CD4-positive, CD25-positive, alpha-beta regulatory T cell (primary cell): ENCODE measurements around the gene SHE. TPM values are rescaled to one million over a fixed set of nuclear protein-coding genes. Genes with fewer than 3 reads are reported as not detected.

Experiments
- ATAC-seq, 2 donors: fragments of 150-1000 bp; cut with Tn5 transposase; one replicate each; pipeline ENCODE4 v1.10.0; 2021; ENCODE audit warnings: low read depth in 2 of 2, moderate number of reproducible peaks in 2 of 2, moderate library complexity in 1 of 2
- DNase-seq, 3 donors: peaks; one replicate each; pipeline versions ENCODE4 v3.0.0 to v3.0.0-alpha.2; 2012 to 2022; ENCODE audit warnings: mixed read lengths in 1 of 3
- H3K27ac ChIP-seq: one replicate; pipeline ENCODE4 v1.7.0; 2013; ENCODE audit warnings: mild to moderate bottlenecking, low read length; ENCODE audit not compliant: insufficient read depth, poor library complexity, severe bottlenecking
- H3K27me3 ChIP-seq: one replicate; pipeline ENCODE4 v1.7.0; 2013; ENCODE audit warnings: low read length; ENCODE audit not compliant: control insufficient read depth, insufficient read depth
- H3K36me3 ChIP-seq: one replicate; pipeline ENCODE4 v1.7.0; 2013; ENCODE audit warnings: mild to moderate bottlenecking, low read length, moderate library complexity; ENCODE audit not compliant: control insufficient read depth, insufficient read depth
- H3K4me1 ChIP-seq: 2 replicates; pipeline ENCODE4 v1.7.0; 2013; ENCODE audit warnings: mild to moderate bottlenecking, low read length; ENCODE audit not compliant: insufficient read depth, control insufficient read depth, poor library complexity, severe bottlenecking
- H3K4me3 ChIP-seq: one replicate; pipeline ENCODE4 v1.7.0; 2013; ENCODE audit warnings: low read depth, mild to moderate bottlenecking, low read length, moderate library complexity
- H3K9me3 ChIP-seq, 2 experiments: 1 replicate in 1 of 2; 2 replicates in 1 of 2; pipeline ENCODE4 v1.7.0; 2013; ENCODE audit warnings: low read length in 2 of 2, mild to moderate bottlenecking in 1 of 2, moderate library complexity in 1 of 2; ENCODE audit not compliant: control insufficient read depth in 2 of 2
- H3K27ac Mint-ChIP-seq, 3 donors: one replicate each; pipeline ENCODE4 v1.8.0; 2020 to 2022; ENCODE audit warnings: mild to moderate bottlenecking in 3 of 3, mixed read lengths in 3 of 3, moderate library complexity in 2 of 3
- H3K27me3 Mint-ChIP-seq: one replicate; pipeline ENCODE4 v1.8.0; 2022; ENCODE audit warnings: mild to moderate bottlenecking, mixed read lengths
- H3K36me3 Mint-ChIP-seq: one replicate; pipeline ENCODE4 v1.8.0; 2020; ENCODE audit warnings: mixed read lengths
- H3K4me1 Mint-ChIP-seq, 4 donors: one replicate each; pipeline ENCODE4 v1.8.0; 2020 to 2022; ENCODE audit warnings: mixed read lengths in 4 of 4, mild to moderate bottlenecking in 1 of 4
- H3K4me3 Mint-ChIP-seq, 4 donors: one replicate each; pipeline ENCODE4 v1.8.0; 2020 to 2022; ENCODE audit warnings: mild to moderate bottlenecking in 4 of 4, mixed read lengths in 4 of 4, moderate library complexity in 3 of 4
- H3K9me3 Mint-ChIP-seq, 7 donors: one replicate each; pipeline ENCODE4 v1.8.0; 2020 to 2022; ENCODE audit warnings: mixed read lengths in 7 of 7, mild to moderate bottlenecking in 3 of 7, moderate library complexity in 2 of 7
- polyA plus RNA-seq, 4 donors: library from polyadenylated mRNA; unstranded; fragments of 300-500 nt; fragmentation: Illumina TruSeq; gene quantifications; one replicate each; pipeline ENCODE4 v1.2.3, GENCODE V29; 2021
- total RNA-seq: library from RNA; stranded (reverse); gene quantifications from one replicate; pipeline ENCODE4 v1.2.3, GENCODE V29; 2022

Gene SHE
- total and polyA plus RNA-seq, 5 donors from 2014 or later: not detected

DNA sequence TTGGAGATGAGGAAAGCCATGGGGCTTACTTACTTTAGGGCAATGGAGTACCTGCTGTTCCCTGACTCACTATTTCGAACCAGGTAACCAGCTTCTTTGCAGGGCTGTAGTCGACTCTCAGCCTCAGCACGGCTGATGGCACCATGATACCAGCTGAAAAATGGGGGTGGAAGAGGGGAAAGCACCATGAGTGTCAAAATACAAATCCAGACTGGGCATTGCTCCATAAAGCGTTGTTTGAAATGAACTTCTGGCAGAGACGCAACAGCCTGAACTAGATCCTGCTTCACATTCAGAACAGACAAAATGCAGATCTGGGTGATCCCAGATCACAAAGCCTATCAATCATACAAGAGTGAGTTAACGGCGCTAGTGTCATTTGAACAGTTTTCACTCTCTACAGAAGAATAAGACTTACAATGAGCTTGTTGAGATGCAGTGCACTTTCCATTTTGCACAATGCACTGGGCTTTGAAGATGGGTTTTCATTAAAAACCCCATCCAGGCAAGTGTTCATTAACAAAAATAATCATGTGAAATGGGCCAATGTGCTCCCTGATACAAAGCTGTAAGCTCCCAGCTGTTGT, 16.2 kb downstream of the SHE start:
- H3K4me1 Mint-ChIP-seq: peaks cover 0 to under 1% (median 0%) of the 10 kb centered on the region in 4 donors
- no peaks in the 10 kb centered on the region for H3K36me3 ChIP-seq
- H3K27me3 ChIP-seq: peaks cover 4% of the 10 kb centered on the region
- no peaks in the 10 kb centered on the region for H3K9me3 ChIP-seq
- H3K4me3 Mint-ChIP-seq: no peak overlapping the region
- H3K4me3 ChIP-seq: no peak overlapping the region
- peaks cover 19% of the 10 kb centered on the region for H3K27me3 Mint-ChIP-seq
- peak overlapping the region in 1 of 3 donors; percentile 33 for H3K27ac Mint-ChIP-seq
- H3K27ac ChIP-seq: no peak overlapping the region
- peaks cover 0 to 3% (median 0%) of the 10 kb centered on the region in 7 donors for H3K9me3 Mint-ChIP-seq
- no peaks in the 10 kb centered on the region for H3K36me3 Mint-ChIP-seq
- ATAC-seq (no peak), DNase-seq (no peak)
- H3K4me1 ChIP-seq: no peaks in the 10 kb centered on the region

- H3K27me3 Mint-ChIP-seq: peaks cover 14% of the 10 kb centered on the region
- peaks cover 4% of the 10 kb centered on the region for H3K27me3 ChIP-seq
- ATAC-seq: no peak
- H3K36me3 ChIP-seq: no peaks in the 10 kb centered on the region
- DNase-seq: no peak
- H3K4me1 Mint-ChIP-seq: peaks cover 0 to under 1% (median 0%) of the 10 kb centered on the region in 4 donors
- no peaks in the 10 kb centered on the region for H3K9me3 ChIP-seq
- no peak overlapping the region for H3K4me3 ChIP-seq
- no peak overlapping the region for H3K27ac ChIP-seq
- H3K4me1 ChIP-seq: no peaks in the 10 kb centered on the region
- peaks cover 0 to 2% (median 0%) of the 10 kb centered on the region in 7 donors for H3K9me3 Mint-ChIP-seq
- no peak overlapping the region for H3K27ac Mint-ChIP-seq
- no peaks in the 10 kb centered on the region for H3K36me3 Mint-ChIP-seq
- no peak overlapping the region for H3K4me3 Mint-ChIP-seq
Observed at GRCh38 chr1:154485106-154485505, 17.1 kb downstream of the SHE start.

DNA sequence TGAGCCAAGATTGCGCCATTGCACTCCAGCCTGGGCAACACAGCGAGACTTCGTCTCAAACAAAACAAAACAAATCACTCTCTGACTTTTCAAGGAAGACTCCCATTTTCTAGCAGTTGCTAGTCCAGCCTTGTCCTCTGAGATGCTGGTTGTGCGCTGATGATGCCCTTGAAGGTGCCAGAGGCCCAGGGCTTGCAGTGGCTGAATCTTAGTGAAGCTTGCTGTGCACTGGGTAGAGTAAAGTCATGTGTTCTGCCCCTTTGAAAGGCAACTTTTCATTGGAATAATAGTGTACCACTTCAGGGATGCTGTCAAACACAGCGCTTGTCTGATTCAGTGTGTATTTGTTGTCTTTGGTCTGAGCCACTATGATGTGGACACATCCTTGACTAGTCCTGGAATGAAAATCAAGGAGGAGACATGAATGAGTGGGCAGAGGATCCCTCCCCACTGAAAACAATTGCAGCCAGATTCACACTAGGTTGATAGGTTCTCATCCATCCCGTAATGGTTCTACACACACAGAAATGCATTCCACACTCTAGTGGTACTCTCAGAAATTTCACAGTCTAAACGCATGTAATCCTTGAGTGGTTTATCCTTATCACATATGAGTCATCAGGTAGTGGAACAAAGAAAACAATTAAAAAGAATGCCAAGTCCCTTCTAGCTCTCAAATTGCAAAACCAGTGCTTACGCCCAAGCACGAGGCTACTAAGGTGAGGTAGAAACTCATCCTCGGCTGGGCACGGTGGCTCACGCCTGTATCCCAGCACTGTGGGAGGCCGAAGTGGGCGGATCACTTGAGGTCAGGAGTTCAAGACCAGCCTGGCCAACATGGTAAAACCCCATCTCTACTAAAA, 18.0 kb downstream of the SHE start:
- H3K4me3 ChIP-seq: no peak overlapping the region
- peaks cover 0 to 7% (median 3%) of the 10 kb centered on the region in 4 donors for H3K4me1 Mint-ChIP-seq
- ATAC-seq (no peak), DNase-seq (no peak)
- no peak overlapping the region for H3K27ac Mint-ChIP-seq
- H3K4me1 ChIP-seq: no peaks in the 10 kb centered on the region
- H3K36me3 Mint-ChIP-seq: no peaks in the 10 kb centered on the region
- peaks cover 4% of the 10 kb centered on the region for H3K27me3 ChIP-seq
- H3K9me3 Mint-ChIP-seq: peaks cover 0 to 2% (median 0%) of the 10 kb centered on the region in 7 donors
- no peaks in the 10 kb centered on the region for H3K36me3 ChIP-seq
- no peak overlapping the region for H3K27ac ChIP-seq
- peaks cover 13% of the 10 kb centered on the region for H3K27me3 Mint-ChIP-seq
- H3K9me3 ChIP-seq: no peaks in the 10 kb centered on the region
- H3K4me3 Mint-ChIP-seq: no peak overlapping the region

GRCh38 chr1:154481053-154481452, 21.2 kb downstream of the SHE start:
- peaks cover 8 to 22% (median 13%) of the 10 kb centered on the region in 4 donors for H3K4me1 Mint-ChIP-seq
- Histone ChIP-seq H3K36me3 (no peaks in the 10 kb centered on the region), H3K4me1 (peaks cover 4% of the 10 kb centered on the region), H3K27ac (no peak overlapping the region), H3K27me3 (peaks cover 4% of the 10 kb centered on the region), H3K4me3 (no peak overlapping the region), H3K9me3 (no peaks in the 10 kb centered on the region)
- peaks cover 0 to 2% (median 0%) of the 10 kb centered on the region in 7 donors for H3K9me3 Mint-ChIP-seq
- ATAC-seq: no peak
- no peak for DNase-seq
- H3K27me3 Mint-ChIP-seq: peaks cover 5% of the 10 kb centered on the region
- peak overlapping the region in 1 of 3 donors; percentile 18 for H3K27ac Mint-ChIP-seq
- H3K4me3 Mint-ChIP-seq: no peak overlapping the region
- no peaks in the 10 kb centered on the region for H3K36me3 Mint-ChIP-seq

- no peak overlapping the region for H3K27ac Mint-ChIP-seq
- ATAC-seq: peak; percentile 71 to 79
Observed at GRCh38 chr1:154479764-154480421, 22.3 kb downstream of the SHE start.

DNA sequence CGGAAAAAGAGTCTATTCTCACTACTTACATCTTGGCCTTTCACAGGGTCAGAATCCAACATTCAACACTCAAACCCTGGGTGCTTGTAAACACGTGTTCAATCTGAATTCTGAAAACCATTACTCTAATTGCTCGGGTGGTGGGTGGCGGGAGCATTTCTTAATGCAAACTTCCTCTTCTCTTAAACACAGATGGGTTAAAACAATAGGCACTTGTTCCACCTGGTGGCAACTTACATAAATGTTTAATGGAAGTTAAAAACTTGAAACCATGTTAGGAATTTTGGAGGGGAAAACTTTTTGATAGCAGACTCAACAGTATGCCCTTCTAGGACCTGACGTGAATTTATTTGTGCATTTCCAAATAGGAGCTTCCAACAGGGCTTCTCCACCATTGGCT, 23.6 kb downstream of the SHE start:
- Histone ChIP-seq H3K27me3 (peaks cover 4% of the 10 kb centered on the region), H3K9me3 (no peaks in the 10 kb centered on the region), H3K27ac (no peak overlapping the region), H3K36me3 (no peaks in the 10 kb centered on the region), H3K4me1 (peaks cover 4% of the 10 kb centered on the region), H3K4me3 (no peak overlapping the region)
- no peaks in the 10 kb centered on the region for H3K36me3 Mint-ChIP-seq
- ATAC-seq (no peak), DNase-seq (peak in 1 of 3 donors; percentile 70)
- peak overlapping the region in 2 of 3 donors; percentile 2 to 77 for H3K27ac Mint-ChIP-seq
- H3K4me3 Mint-ChIP-seq: peak overlapping the region in 1 of 4 donors; percentile 66
- H3K4me1 Mint-ChIP-seq: peaks cover 8 to 22% (median 13%) of the 10 kb centered on the region in 4 donors
- H3K27me3 Mint-ChIP-seq: peaks cover 5% of the 10 kb centered on the region
- no peaks in the 10 kb centered on the region for H3K9me3 Mint-ChIP-seq

More at GRCh38 chr1:154479764-154480421, 22.3 kb downstream of the SHE start:
- peaks cover 8 to 22% (median 13%) of the 10 kb centered on the region in 4 donors for H3K4me1 Mint-ChIP-seq
- H3K4me1 ChIP-seq: peaks cover 4% of the 10 kb centered on the region
- DNase-seq: peak; percentile 45 to 77 (median 72)
- H3K9me3 Mint-ChIP-seq: no peaks in the 10 kb centered on the region
- H3K36me3 Mint-ChIP-seq: no peaks in the 10 kb centered on the region
- no peaks in the 10 kb centered on the region for H3K36me3 ChIP-seq
- H3K9me3 ChIP-seq: no peaks in the 10 kb centered on the region
- no peak overlapping the region for H3K4me3 ChIP-seq
- peaks cover 4% of the 10 kb centered on the region for H3K27me3 ChIP-seq
- H3K27me3 Mint-ChIP-seq: peaks cover 5% of the 10 kb centered on the region
- H3K27ac ChIP-seq: no peak overlapping the region
- no peak overlapping the region for H3K4me3 Mint-ChIP-seq

DNA sequence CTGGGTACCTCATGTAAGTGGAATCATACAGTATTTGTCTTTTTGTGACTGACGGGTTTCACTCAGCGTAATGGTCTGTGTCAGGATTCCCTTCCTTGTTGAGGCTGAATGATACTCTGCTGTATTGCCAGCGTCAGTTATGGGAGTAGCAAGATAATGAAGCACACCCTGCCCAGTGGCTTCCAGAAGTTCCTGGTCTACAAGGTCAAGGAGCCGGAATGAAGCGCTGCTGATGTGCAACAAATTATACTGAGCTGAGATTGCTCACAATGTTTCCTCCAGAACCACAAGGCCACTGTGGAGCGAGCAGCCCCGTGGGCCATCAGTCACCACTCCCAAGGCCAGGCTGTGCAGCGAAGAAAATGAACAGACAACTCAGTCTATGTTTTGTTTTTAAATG, 24.2 kb downstream of the SHE start:
- ATAC-seq: no peak

More for the DNA sequence above, 24.2 kb downstream of the SHE start:
- H3K36me3 Mint-ChIP-seq: no peaks in the 10 kb centered on the region
- Histone ChIP-seq H3K27ac (no peak overlapping the region), H3K4me1 (peaks cover 4% of the 10 kb centered on the region), H3K4me3 (no peak overlapping the region), H3K27me3 (no peaks in the 10 kb centered on the region), H3K36me3 (no peaks in the 10 kb centered on the region), H3K9me3 (no peaks in the 10 kb centered on the region)
- peaks cover 8 to 22% (median 13%) of the 10 kb centered on the region in 4 donors for H3K4me1 Mint-ChIP-seq
- no peak overlapping the region for H3K27ac Mint-ChIP-seq
- peaks cover 2% of the 10 kb centered on the region for H3K27me3 Mint-ChIP-seq
- no peak overlapping the region for H3K4me3 Mint-ChIP-seq
- H3K9me3 Mint-ChIP-seq: no peaks in the 10 kb centered on the region
- DNase-seq: no peak
